ENCODE data around the gene IL2RA.

- TF ChIP-seq CTCF (IDR thresholded peaks at IDR 0.05) (no peak), POLR2AphosphoS5 (IDR thresholded peaks at IDR 0.05) (no peak), POLR2A (IDR thresholded peaks at IDR 0.05) (no peak)
Observed at GRCh38 chr10:6044751-6045313, 17.3 kb downstream of the IL2RA start.

Measured in breast epithelium (tissue), 3 donors.